HG03196 (cell line): ENCODE results near the gene ACOT7.
"Not testable (repeated sequence)": the region's sequence is repeated elsewhere in the genome, so short reads cannot be mapped to it uniquely, and the experiment has no call there.

ENCODE experiments used
- ATAC-seq: cut with Tn5 transposase; IDR thresholded peaks from one replicate; pipeline ENCODE4 v1.9.1; 2021; ENCODE audit not compliant: unreplicated experiment

Gene ACOT7

DNA sequence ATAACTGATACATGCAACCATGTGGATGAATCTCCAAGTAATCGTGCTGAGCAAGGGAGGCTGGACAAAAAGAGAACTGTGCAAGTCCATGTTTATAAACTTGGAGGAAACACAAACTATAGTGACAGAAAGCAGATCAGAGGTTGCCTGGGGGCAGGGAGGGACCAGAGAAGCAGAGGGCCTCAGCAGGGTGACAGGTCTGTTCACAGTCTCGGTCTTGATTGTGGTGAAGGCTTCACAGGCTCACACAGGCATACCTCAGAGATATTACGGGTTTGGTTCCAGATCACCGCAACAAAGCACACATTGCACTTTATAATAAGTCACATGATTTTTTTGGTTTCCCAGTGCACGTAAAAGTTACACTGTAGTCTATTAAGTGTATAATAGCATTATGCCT, 28.5 kb downstream of the ACOT7 start:
- ATAC-seq = no peak

DNA sequence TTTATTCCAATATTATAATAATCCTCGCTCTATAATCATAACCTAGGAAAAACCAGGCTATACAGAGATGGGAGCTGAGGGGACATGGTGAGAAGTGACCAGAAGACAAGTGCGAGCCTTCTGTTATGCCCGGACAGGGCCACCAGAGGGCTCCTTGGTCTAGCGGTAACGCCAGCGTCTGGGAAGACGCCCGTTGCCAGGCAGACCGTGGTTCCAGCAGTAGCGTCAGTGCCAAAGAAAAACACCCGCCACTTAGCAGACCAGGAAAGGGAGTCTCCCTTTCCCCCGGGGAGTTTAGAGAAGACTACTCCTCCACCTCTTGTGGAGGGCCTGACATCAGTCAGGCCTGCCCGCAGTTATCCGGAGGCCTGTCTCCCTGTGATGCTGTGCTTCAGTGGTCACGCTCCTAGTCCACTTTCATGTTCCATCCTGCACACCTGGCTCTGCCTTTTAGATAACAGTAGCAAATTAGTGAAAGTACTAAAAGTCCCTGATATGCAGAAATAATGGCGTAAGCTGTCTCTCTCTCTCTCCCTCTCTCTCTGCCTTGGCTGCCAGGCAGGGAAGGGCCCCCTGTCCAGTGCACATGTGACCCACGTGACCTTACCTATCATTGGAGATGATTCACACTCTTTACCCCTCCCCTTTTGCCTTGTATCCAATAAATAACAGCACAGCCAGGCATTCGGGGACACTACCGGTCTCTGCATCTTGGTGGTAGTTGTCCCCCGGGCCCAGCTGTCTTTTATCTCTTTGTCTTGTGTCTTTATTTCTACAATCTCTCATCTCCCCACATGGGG, 30.3 kb downstream of the ACOT7 start:
- not testable (repeated sequence) for ATAC-seq

DNA sequence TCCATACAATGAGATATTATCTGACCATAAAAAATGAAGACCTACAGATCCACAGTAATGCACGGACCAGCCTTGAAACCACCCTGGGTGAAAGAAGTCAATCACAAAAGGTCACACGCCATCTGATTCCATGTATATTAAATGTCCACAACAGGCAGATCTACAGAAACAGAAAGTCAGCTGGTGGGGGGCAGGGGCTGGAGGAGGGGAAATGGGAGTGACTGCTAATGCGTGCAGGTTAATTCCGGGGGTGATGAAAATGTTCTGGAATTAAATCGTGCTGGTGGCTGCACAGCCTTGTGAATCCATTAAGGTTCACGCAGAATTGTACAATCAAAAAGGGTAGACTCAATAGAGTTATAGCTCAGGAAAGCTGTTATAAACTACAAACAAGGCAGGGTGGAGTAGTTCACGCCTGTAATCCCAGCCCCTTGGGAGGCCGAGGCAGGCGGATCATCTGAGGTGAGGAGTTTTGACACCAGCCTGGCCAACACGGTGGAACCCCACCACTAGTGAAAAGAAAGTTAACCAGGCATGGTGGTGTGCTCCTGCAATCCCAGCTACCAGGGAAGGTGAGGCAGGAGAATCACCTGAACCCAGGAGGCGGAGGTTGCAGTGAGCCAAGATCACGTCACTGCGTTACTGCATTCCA, 32.3 kb downstream of the ACOT7 start:
- ATAC-seq = no peak

DNA sequence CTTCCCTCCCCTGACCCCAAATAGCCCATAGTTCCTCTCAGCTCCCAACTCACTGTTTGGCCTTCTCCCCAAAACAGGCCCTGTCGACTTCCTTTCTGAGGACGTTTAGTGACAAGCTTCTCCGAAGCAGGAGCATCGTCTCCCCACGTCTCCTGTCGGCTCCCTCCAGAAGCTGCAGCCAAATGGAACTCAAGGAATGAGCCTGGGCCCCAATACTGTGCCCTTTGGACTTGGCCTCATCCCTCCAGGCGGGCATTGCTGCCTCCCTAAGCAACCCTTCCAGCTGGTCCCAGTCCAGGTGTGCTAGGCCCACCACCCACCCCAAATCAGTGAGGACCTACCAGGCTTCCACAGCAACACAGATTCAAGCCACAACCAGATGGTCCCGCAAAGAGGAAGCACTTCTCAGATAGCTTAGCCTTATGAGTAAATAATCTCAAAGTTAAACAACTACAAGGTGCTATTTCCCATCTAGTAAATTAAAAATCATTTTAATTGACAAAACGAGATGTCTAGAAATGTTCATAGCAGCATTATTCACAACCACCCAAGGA, 33.0 kb downstream of the ACOT7 start:
- no peak for ATAC-seq

DNA sequence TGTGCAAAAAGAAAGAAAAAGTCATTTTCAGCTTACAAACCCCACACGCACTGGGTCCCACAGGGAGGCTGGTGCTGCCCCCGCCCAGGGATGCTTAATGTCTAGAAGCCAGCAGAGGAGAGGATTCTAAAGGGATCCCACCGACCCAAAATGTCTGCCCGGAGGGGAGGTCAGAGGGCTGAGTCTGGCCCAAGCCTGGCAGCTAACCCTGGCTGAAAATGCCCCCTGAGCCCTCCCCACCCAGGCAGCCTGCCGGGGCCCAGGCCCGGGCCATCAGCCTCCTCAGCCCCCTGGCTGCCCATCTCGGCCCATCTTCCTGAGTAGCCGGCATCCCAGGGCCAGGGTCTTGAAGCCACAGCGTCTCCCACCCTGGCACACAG, 33.5 kb downstream of the ACOT7 start:
- ATAC-seq = peak; percentile 30

DNA sequence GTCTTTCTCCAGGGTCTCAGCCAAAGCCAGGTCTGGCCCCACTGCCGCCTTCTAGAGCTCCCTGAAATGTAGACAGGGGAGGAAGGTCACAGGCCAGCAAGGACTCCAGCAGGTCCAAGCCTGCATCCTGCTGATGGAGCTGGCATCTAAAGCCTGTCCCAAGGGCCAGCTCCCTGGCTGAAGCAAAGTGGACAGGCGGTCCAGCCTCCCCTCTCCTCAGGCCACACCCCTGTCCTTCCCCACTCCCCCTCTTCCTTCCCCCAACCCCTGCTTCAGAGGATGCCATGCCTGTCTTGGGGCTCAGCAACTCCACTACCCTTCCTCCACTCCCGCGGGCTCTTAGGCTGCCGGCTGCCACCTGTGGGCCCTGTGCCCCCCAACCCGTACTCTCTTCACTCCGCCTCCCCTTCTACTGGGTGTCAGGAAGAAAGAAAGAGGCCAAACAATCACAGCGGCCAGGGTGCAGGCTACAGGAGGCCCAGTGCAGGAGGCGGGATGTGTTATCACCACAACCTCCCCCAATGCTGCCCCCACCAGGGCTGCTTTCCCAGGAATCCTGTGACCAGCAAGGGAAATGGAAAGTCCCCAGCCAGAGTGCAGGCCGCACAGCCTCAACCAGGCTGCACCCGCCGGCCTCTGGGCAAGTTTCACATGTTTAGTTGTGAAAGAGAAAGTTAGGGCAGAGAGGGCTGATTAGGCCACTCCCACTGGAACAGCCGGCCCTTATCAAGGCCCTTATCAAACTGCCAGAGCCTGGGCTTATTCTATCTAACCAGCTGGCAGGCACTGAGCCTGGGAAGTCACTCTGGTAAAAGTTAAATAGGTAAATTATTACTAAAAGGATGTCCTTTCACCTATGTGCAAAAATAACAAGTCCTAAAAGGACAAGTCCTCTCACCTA, 34.1 kb downstream of the ACOT7 start:
- peak; percentile 81 for ATAC-seq

DNA sequence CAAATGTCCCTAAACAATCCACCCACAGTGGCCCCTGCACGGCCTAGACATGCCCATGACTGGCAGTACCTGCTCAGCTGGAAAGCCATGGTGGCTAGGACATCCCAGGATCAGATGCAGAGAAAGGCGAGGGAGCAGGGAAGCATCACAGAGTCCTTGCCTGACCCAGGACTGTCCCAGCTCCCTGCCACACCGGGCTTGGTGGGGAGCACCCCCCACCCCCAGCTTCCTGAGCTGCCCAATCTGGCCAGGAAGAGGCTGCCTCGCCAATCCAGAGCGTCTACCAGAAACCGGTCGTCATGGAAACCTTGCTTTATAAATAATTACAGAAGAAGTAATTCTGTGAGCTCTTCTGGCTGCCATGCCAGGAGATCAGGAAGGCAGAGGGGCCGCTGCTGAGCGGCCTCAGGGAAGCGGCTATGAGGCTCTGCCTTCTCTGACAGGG, 34.8 kb downstream of the ACOT7 start:
- ATAC-seq = no peak

DNA sequence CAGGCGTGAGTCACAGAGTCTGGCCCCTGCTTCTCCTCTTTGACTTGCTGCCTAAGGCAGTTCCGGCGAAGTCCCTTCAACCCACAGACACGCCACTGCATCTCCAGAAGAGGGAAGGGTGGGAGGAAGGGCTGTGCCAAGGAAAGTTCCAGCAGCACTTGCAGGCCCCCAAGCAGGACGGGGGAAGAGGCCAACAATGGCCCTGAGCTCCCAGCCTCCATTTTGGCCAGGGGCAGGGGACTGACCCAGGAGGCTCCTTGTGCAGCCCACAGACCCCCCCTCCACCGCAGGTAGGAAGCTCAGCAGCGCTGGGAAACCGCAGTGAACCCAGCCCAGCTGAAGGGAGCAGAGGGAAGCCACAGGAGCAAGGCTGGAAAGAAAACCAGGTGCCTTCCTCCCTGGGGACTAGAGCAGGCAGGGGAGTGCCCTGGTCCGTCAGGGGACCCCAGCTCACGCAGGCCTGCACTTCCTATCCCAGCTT, 35.4 kb downstream of the ACOT7 start:
- no peak for ATAC-seq

DNA sequence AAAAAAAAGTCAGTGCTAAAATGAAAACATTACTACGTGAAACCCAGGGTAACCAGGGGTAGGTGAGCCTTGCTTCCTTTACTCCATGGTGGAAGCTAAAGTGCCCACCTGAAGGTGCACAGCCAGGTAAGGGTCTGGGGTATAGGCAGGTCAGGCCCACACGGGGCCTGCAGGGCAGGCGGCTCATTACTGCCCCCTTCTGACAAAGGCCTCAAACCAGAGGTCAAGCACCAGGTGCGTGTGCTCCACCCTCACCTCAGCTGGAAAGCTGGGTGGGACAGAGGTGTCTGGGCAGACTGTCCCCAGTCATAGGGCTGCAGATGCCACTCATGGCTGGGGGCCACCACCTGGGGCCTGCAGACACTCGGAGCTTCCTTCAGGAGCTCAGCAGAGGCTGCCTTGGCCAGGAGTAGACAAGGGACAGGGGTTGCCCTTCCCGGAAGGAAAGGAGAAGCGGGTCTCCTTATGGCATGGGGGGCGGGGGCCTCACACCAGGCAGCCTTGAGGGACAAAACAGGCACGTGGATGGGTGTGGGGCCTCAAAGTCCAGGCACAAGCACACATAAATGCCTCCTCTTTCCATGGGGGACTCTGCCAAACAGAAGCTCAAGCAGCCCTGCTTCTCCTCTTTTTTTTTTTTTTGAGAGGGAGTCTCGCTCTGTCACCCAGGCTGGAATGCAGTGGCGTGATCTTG, 36.2 kb downstream of the ACOT7 start:
- no peak for ATAC-seq

DNA sequence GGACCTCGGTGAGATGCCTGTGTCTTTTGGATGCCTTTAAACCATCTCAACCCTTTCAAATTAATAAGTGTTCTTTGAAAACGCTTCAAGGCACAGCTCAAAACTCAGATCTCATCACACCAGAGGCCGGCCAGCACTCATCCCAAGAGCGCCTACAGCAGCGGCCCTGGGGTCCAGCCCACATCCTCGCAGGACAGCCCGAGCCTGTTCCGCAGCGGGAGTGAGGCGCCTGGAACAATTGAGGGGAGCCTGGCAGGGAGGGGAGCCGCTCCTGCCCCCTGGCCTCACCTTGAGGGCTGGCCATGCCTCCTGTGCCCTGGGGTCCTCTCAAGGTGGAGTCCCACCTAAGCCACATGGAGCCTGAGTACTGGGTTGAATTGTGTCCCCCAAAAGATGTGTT, 37.9 kb downstream of the ACOT7 start:
- no peak for ATAC-seq

DNA sequence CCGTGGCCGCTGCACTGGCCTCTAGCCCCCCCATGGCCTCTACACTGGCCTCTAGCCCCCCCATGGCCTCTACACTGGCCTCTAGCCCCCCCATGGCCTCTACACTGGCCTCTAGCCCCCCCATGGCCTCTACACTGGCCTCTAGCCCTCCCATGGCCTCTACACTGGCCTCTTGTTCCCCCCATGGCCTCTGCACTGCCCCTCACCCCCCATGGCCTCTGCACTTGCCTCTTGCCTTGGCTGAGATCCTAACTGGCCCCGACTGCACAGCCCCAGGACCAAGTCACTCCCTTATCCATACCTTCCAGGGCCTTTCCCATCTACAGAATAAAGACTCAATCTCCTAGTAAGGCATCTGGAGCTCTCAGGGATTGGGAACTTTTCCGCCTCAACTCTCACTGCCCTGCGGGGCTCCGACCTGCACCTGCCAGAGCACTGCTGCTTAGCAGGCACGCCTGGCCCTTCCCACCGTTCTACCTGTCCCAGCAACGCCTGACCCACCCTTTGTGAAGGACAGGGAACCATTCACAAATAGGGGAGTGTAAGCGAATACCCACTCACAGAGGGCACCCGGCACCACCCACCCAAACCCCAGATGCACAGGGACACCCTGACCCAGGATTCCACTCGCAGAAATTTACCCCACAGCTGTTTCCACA, 38.8 kb downstream of the ACOT7 start:
- ATAC-seq = no peak

DNA sequence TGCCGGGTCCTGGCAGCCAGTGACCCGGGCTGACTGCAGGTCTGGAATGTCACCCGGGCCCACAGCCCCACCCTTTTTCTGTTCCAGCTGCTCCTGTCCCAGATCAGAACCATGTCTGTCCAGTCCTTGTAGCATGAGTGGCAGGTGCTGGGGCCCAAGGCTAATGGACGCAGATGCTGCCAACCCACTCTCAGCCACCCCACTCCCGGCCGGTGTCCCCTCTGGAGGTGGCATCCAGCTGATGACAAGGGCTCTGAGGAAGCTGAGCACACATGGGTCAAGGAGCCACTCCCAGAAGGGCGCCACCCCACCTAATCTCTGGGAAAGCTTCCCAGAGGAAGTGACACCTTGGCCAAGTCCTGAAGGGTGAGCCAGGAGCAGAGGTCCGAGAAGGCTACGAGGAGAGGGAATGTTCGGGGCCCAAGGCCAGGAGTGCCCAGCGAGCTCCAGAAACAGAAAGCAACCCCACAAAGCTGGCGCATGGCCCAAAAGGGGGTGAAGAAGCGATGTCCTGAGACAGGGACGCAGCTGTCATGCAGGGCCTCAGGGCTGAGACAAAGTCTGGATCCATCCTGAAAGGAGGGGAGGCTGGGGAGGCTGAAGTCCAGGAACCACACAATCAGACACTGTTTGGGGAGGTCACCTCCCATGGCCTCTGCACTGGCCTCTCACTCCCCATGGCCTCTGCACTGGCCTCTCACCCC, 39.5 kb downstream of the ACOT7 start:
- no peak for ATAC-seq

DNA sequence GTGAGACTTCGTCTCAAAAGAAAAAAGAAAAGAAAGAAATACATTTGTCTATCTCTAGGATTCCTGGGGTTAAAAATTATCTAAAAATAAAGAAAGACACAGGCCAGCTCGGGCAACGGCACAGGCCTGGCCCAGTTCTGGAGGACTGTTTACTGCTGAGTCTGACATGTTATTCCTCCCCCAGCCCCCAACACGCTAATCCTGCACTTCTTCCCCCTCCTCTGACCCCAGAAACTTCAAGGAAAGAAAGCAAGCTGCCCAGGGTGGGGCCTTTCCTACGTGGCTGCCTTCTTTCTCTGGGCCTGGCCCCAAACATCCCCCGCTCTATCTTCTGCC, 40.0 kb downstream of the ACOT7 start:
- no peak for ATAC-seq

DNA sequence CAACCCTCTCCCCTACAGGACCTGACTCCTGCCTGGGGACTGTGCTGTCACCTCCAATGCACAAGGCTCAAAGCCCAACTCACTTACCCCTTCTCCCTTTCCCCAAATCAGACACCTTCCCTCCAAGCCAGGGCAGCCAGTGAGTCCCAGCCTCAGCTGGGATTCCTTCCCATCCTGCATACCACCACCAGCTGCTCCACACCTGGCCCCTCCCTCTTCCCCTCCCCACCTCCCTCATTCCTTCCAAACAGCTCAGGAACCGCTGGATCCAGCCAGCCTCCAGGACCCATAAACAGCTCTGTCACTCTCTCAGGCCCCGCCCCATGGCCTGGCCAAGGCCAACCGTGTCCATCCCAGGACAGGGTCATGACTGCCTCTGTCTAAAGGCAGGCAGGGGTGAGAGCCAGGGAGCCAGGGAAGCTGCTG, 41.4 kb downstream of the ACOT7 start:
- no peak for ATAC-seq

DNA sequence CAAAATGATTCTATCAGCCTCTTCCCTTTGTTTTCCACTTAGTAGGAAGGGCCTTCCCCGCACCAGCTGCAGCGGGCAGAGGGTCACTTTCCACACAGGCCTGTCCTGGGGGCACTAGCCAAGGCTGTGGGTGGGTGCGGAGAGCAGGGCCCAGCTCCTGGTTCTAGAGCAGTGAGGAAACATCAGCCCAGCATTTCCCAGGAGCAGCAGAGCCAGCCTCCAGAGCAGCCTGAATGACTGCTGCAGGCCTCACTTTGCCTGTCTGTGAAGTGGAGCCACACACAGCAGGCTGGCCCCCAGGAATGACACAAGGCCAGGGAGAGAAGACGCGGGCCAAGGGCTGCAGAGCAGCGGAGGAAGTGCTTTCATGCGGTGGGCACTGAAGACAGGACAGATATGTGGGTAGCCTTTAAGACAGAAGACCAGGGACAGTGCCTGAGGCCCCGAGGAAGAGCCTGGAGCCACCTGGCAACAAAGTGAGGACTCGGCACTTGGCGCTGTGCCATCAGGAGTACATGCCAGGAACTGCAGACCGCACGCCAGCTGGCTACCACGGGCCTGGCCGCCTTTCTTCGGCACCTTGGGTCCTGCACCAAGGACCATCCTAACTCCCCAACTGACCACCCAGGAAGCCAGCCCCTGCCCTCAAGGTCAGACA, 42.0 kb downstream of the ACOT7 start:
- ATAC-seq = no peak

DNA sequence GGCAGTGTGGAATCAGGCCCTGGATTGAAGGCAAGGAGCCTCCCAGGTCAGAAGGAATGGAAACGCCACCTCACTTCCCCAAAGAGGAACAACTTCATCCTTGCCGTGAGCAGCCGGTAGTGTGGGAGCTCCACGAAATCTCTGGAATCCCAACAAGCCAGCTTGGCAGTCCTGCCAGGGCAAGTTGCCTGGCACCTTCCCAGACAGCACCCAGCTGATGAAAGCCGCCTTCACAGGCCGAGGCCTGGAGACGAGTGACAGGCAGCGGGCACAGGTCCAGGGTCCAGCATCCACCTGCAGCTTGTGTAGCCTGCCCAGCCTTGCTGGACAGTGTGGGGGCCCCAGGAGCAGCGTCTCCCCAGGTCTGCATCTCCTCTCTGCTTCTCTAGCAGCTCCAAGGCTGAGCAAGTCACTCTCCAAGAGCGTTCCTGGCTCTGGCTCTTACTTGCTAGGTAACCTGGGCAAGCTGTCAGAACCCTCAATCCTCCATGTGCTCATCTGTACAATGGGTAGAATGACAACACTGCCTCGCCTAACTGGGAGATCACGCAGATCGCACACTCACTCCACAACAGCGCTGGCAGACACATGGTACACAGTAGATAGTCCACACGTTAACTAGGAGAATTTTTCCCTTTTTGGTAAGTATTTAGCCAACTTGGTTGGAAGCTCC, 43.0 kb downstream of the ACOT7 start:
- ATAC-seq = no peak

DNA sequence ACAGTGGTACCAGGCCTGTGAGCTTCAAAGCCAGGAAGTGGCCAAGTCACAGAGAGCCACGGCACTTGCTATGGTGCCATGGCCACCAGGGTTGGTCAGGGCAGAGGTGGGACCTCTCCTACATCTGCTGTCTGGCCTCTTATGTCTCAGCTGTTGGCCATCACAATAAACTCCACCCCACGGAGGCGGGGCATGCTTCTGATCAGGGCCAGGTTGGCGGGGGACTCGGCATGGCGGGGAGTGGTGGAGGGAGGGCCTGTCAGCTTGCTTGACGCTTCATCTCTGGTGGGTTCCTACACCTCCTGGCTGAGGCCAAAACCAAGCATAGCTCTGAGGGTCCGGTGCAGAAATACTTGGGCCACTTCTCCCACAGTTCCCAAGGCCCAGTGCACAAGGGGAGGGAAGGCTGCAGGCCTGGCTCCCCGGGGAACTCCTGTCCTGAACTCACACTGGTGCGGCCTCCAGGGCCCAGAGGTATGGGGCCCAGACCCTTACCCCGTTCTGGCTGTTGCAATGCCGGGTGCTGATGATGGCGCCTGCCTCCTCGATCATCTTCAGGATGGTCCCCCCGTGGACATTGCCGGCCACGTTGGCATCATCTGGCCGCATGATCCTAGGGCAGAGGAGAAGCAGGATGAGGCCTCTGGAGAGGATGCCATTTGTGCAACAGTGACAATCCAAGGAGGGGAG, 44.2 kb downstream of the ACOT7 start:
- ATAC-seq = no peak
